Measurements from ENCODE around the gene KIF2A.
A peak's percentile ranks its signal among the peaks of the same experiment; 100 is the strongest.

KIF2A gene

DNA sequence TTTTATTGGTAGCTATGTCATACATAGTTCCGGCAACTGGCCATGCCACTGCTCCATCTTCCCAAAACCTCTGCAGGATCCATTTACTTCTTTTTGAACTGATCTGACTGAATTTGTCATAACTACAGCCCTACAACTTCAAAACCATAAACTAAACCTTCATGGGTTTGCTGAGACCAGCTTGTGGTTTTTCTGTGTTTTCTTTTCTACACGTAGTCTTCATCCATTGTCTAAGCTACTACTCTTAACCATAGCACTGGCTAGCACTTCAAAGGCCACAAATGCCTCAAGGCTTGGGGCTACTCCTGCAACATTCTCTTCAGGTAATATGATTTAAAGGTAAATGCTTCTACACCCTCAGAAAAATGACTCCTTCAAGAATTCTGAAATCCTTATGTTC lies 9.0 kb upstream of the KIF2A start:
- DNase-seq: no peak

DNA sequence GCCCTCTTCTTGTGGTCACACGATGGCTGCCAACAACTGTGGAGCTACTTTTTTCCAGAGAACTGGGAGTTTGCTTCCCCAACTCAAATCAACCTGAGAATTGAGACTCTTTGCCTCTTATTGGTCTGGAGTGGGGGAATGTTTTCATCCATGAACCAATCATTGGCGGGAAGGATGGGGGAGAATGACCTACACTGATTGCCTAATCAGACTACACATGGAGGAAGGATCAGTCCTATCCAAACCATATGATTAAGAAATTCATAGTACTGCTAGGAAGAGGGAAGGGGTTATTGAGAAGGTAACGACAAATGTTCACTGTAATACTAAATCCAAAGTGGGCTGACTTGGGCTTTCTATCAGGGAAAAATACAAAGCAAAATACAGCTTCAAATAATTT lies 7.9 kb upstream of the KIF2A start:
- DNase-seq: no peak

DNA sequence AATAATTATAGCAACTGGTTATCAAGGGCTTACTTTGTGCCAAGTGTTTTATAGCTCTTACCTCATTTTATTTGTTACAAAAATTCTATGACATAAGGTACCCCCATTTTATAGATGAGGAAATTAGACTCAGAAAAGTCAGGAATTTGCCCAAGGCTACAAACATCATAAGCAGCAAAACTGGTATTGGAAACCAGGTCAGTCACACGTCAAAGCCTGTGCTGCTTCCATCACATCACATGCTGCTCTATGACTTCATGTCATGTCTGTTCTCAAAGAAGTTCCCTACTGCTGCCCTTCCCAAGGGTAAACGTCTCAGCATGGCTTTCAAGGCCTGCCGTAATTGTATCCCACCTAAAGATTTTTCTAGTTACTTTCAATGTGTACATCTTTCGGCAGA lies 6.9 kb upstream of the KIF2A start:
- no peak for DNase-seq

DNA sequence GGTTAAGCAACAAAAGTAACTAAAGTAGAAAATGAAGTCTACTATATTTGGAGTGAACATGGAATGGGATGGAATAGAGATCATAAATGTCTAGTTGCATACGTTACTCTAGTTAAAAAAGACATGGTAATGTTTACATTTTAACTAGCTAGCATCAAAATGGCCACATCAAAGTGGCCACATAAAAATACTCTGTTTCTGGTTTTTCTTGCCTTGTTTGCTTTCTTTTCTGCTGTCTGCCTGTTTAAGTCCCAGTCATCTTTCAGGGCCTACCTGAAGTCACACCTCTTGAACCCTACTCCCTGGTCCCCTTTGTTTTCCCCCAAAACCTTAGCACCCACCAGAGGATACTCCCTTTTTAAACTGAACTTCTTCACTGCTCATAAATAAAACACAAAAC lies 6.4 kb upstream of the KIF2A start:
- DNase-seq: peak; percentile 32

DNA sequence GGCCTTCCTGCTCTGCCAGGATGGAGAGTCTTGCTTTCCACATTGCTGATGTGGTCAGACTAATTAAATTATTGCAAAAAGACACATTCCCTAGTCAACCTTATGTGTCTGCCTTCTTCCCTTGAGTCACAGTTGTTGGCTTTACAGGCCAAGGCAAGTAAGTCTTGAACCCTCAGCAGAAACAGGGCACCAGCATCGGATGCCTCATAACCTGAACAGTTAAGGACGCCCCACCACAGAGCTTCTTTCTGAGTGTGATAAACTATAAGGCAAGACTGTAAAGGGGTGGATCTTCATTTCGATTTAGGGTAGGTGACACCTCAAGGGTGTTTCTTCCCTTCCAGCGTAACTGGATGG lies 670 bp upstream of the KIF2A start:
- DNase-seq: no peak

DNA sequence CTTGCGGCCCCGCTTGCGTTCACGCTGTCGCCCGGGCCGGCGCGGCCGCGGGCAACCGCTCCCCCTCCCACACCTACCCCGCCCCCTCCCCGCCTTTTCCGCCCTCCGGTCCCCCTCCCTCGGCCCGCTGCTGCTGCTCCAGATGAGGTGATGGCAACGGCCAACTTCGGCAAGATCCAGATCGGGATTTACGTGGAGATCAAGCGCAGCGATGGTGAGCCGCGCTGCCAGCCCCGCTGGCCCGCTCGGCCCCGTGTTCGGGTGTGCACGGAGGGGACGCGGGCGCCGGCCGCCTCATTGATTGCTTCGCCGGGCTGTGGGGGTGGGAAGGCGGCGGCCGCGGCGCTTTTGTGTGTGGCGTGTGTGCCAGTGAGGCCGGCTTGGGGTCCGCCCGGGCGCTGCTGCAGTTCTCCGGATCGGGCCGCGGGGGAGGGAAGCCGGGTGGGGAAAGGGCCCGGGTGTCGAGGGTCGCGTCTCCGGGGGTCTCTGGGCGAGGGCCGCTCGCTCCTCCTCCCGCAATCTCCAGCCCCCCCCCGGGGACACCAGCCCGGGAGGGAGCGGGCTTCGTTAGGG lies 403 bp downstream of the KIF2A start:
- peak; percentile 84 for DNase-seq

DNA sequence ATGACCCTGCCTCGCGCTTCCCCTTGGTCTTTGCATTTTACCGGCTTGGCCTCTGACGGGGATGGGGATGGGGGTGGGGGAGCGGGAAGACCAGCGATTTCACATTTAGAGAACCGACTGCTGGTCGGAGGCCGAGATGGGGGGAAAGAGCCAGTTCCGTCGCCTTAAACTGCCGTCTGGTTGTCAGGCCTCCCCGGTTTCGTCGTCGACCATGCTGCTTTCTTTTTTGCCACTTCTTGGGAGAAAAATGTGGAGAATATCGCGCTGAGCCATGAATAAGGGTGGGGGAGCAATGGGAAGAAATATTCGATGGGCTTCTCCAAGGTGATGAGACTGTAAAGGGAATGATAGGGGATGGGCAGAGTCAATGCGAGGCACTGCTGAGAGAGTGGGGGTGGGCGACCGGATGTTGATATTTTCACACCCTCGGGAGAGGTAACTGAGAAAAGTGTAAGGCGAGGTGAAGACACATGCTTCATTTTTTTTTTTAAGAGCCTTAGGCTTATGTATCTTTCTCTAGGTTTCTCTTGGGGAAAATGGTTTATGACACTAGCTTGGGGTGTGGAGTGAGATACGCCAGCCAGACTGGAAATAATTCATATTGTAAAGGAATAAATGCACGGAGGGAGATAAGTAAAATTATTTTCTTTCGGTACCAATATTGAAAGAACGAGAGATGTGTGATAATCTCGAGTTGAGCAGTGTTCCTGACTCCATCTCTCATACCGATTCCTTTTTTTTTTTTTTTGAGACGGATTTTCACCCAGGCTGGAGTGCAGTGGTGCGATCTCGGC lies 1.1 kb downstream of the KIF2A start:
- peak; percentile 62 for DNase-seq

DNA sequence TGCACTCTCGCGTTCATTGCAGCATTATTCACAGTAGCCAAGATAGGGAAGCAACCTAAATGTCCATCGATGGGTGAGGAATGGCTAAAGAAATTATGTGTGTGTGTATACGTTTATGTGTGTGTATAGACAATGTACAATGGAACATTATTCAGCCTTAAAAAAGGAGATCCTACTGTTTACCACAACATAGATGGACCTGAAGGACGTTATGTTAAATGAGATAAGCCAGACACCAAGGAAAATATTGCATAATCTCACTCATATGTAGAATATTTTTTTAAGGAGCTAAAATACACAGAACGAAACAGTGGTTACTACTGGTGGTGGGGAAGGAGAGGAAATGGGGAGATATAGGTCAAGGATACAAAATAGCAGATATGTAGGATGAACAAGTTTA lies 2.4 kb downstream of the KIF2A start:
- DNase-seq: no peak

DNA sequence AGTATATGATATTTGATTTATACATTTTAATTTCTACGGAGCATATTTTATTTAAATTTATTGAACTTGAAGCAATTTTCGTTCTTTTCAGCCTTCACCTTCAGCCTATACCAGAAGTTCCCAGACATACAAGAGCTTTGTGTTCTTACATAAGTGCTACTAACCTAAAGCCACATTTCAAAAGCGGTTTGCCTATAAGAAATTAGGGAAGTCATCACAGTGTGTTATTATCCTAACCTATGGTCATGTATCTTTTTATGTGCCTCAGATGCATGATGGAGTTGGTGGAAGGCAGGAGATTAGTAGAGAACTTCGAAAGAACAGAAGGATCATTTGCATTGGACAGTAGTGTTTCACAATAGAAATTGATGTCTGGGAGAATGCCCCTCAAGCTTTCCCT lies 3.1 kb downstream of the KIF2A start:
- DNase-seq: no peak

DNA sequence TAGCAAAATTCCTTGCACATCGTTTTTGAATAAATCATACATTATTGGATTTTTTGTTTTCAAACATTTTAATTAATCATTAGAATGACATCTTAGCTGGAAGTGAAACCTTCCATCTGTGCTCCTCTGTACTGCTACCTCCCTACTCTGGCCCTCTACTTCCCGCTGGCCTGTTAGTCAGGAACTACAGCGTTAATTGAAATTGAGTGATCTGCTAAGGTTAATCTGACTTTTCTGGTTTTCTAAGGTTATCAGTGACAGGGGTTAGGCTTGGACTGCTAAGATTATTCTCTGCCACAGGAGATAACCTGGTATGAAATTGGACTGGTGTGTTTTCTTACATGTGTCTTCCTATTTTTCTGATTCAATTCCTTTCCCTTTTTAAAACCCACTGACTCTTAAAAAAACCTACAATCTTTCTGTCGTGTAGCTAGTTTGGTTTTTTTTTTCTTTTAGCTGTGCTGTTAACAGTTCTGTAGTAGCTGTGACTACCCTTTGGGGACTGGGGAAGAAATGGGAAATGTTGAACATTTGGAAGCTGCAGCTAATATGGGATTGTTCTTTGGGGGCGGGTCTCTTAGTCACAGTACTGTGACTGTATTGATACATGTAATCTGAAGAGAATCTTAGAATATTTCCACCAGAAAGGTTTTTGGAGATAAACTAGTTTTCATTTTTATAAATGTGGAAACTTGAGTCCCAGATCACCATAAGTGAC lies 4.6 kb downstream of the KIF2A start:
- DNase-seq: no peak

DNA sequence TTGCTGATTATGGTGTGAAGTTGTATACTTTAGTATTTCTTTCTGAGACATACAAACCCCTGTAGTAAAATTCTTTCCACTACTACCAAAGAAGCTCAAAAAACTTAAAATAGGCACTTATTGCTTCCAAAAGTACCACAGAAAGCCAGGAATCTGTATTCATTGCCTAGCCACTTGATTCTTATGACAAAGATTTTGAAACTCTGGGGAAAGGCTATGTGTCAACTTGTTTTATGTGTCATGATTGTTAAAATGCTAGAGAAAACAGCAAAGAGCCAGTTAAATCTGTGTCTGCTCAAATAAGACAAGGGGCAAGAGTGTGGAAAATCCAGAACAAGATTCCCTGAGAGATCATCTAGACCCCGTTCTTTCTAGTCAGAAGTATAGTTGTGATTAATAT lies 6.0 kb downstream of the KIF2A start:
- no peak for DNase-seq

DNA sequence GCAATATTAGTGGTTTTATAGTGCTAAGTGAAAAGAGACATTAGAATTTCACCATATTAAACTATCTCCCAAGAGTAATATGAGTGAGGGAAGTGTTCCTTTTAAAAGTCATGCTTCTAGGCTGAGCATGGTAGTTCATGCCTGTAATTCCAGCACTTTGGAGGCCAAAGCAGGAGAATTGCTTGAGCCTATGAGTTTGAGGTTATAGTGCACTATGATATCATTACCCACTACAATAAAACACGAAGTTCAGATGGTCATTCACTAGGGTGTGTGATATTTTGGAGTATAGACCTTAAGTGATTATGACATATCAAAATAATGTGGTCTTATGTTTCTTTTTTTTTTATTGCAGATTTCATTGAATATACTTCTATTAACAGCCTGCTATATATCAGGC lies 6.7 kb downstream of the KIF2A start:
- no peak for DNase-seq

DNA sequence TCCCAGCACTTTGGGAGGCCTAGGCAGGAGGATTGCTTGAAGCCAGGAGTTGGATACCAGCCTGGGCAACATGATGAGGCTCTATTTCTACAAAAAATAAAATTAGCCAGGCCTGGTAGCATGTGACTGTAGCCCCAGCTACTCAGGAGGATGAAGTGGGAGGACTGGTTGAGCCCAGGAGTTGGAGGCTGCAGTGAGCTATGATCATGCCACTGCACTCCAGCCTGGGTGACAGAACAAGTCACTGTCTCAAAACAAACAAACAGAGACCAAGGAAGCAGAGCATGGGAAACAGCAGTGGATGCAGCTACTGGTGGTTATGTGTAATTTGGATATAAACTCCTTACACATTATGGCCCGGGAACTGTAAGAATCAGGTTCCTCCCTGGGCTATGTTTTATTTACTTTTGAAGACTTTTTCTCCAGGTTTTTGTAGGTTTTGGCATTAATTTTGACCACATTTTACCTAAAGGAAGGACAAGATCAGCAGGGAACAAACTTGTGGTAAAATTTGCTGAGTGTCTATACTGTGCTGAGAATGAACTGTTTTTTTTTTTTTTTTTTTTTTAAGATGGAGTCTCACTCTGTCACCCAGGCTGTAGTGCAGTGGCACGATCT lies 8.3 kb downstream of the KIF2A start:
- DNase-seq: no peak

DNA sequence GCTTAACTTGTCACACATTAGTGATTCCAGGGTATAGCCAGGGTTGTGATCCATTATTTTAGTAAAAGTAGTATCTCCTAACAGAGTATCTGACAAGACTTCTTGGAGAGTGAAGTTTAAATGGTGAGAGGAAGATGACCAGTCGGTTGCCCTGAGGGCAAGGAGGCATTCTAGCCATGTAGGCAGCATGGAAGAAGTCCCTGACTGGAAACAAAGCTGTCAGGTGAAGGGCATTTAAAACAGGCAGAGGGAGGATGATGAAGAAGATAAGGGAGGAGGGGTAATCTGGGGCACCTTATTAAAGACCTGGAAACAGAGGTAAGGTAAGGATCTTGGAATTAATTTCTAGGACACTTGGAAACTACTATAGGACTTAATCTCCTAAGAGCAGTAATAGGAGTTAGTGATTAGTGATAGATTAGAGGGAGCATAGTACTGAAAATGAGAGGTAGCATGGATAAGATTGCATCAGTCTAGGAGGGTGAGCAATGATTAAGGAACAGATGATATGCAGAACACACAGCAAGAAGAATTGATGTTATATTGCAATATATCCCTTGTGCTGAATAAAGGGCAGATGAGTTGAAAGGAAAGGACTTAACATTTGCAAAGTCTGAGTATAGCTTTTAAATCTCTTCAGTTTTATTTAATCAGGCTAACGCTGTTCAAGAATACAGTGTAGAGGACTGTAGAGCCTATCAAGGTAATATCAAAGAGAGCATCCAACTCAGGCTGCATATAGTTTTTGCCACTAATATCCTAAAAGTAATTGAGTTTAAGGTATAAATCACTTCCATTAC lies 9.6 kb downstream of the KIF2A start:
- DNase-seq: no peak

DNA sequence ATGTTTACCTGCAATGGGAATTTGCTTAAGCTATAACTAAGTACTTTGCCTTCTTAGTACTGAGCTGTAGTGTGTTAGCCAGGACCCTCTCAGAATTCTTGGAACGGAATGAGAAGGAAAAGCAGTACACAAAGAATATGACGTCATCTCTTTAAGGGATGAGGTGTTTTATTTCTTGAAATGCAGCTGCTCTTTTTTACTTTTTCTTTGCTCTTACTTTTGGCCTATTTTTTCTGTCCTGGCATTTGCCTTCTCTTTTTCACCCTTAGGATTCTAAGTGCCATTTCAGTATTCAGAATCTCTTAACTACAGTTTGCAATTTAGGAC lies 10.1 kb downstream of the KIF2A start:
- DNase-seq: no peak

DNA sequence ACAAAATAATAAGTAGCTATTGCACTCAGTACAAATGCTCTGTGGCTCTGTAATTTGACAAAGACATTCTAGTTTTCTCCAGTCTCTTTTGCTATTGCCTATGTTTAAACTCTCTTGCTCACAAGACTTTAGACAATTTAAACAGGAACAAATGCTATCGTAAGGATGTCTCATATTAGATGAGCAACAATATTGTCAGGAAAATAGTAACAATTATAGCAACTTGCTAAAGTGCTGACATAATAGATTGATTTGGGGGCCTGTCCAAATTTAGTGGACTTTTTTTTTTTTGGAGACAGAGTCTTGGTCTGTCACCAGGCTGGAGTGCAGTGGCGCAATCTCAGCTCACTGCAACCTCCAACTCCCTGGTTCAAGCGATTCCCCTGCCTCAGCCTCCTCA lies 11.8 kb downstream of the KIF2A start:
- DNase-seq: no peak

DNA sequence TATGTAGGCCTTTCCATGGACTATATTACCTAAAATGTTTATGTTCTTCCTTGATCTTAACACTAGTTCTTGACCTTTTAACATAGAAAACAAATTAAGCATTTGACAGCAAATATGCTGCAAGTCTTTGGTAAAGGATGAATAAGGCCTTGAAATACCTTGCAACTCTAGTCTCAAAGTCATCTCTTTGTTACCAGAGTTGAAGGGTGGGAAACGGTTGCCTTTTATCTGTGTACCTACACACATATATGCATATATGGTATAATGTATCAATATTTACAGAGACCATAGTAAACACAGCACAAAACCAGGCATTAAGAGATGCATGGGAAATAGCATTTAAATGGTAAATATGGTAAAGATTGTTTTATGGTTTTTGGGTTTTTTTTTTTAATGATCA lies 16.5 kb downstream of the KIF2A start:
- DNase-seq: no peak

DNA sequence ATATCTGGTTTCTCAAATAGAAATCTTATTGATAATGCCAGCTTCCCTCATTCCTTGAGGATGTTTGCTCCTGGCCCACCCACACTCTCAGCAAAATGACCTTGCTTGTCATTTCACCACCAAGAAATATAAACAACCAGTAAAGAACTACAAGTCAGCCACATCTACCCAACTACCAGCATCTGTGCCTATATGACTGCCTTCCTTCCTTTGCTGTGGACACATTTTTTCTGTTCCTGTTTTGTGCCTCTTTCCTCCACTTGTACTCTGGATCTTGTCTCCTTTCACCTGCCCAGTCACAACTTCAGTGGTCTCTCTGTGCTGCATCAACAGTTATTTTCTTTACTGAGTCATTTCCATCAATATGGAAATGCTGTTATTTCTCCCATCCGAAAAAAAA lies 20.3 kb downstream of the KIF2A start:
- DNase-seq: no peak

DNA sequence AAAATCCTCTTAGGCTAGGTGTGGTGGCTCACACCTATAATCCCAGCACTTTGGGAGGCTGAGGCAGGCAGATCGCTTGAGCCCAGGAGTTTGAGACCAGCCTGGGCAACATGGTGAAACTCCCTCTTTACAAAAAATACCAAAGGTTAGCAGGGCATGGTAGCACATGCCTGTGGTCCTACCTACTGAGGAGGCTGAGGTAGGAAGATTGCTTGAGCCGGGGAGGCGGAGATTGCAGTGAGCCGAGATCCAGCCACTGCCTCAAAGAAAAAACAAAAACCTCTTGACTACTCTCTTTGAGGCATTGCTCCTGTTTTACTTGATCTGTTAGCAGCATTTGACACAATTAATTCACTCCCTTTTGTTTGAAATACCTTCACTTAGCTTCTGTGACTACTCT lies 20.7 kb downstream of the KIF2A start:
- no peak for DNase-seq

DNA sequence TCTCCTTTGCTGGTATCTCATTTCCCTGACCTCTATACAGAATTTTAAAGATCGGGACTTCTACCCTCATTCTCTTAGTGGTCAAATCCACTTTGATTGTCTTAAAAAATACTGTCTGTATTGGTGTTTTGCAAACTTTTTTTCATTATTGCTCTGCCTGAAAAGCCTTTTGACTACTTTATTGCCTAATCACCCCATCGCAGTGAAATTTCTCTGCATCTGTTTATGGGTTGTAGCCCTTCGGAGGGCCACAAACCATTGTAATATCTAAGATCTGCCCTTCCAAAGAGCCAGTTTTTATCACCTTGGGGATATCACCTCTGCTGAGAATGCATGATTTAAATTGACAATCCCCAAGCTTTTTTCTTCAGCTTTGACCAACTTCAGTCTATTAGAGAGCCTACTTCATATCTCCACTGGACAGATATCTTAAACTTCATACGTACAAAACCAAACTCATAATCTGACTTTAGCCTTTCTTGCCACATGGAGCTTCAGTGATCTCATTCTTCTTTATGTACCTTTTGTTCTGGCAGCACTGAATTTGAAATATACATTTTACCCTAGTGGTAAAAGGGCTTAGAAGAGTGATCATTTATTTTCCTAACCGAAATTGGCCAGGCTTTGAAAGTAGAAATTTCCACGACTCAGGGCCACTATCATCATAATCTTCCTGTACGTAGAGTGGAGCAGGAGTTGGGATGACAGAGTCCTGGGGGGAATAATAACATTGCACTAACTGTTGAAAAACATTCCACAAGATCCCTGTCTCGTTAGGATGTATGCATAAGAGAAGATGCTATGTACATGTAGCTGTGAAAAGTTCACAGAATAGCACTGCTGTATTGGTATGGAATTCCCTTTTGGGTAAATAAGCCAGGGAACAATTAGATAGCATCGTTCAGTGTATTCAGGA lies 21.4 kb downstream of the KIF2A start:
- DNase-seq: no peak

DNA sequence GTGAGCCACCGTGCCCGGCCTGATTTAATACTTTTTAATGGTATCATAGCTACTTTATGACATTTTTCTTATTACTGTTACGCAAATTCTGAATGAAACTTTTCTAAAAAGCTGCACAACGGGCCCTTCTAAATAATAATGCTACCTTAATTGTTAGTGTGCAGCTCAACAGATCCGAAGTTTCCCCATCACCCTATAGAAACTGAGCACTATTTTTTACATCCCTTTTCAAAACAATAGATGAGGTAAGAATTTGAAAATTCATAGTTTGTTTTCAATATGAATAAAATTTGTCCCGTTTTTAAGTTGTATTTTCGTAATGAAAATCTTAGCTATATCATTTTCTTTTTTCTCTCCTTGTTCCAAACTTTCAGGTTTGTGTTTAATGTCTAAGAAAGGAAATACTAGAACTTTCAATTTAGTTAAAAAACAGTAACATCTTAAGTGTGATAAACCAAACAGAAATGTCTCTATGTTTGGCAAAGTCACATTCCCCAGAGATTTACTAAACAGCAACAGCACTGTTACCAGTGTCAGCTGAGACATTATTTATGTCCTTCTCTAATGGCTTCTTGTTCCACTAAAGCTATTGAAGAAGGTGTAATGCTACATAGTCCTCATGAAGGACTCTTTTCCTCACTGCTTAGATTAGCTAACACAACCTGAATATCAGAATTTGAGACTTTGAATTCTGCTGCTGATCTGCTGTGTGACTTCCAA lies 22.9 kb downstream of the KIF2A start:
- DNase-seq: no peak

DNA sequence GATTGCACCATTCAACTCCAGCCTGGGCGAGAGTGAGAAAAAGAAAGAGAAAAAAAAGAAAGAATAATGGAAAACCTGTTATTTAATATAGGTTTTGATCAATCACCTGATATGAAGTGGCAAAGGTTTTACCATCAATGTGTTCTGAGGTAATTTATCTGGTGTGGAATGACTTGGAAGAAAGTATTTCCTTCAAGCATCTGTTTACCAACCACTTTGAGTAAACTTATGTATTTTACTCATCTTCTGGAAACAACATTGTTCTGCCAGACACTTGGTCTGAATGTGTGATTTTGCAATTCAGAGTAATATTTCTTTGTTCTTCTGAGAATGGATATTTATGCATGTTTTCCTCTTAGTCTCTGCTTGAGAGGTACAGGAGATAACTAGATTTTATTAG lies 24.3 kb downstream of the KIF2A start:
- no peak for DNase-seq
